Measurements from ENCODE around the gene SH3BP5. TPM values are rescaled to one million over a fixed set of nuclear protein-coding genes. Genes with fewer than 3 reads are reported as not detected.

SH3BP5 gene
- total and polyA plus RNA-seq, 2 donors (not counting 1 experiment from before 2014, with no cell fraction given) = 6.7 to 12.9 TPM

DNA sequence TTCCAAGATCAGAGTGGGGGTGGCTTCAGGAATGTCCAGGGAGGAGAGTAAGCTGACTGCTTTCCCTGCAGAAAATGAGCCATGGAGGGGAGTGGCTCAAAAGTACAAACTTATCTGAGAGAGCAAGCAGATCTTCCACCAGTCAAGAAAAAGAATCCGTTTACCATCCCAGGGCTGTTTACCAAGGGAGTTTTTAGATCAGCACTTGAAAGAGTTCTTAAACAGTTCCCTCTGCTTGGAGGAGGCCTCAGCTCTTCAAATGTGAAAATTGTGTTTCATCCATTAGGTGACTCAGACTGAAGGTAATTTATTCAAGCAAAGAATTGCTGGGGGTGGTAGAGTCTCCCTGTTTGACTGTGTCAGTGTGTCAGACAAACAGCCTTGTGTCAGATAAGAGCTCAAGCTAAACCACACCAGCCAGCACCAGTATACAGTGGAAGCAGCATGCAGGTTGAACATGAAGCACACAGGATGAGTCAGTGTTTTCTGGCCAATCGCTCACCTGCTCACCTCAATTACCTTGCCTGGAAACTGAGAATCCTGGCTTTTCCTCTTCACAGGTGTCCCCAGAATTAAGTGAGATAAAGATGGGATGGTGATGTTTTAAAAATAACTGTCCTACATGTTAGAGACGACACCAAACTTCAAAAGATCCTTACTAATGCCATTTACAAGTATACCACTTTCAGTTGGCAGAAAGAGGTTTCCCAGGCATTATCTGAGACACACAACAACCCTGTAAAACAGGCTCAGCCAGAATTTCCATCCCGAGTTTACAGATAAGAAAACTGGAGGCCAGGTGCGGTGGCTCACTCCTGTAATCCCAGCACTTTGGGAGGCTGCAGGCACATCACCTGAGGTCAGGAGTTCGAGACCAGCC lies 21.7 kb downstream of the SH3BP5 start:
- Histone ChIP-seq H4K20me1 (ENCODE audit: control insufficient read depth, extremely low read depth, insufficient read depth, low read length) (no peaks in the 10 kb centered on the region), H2AFZ (ENCODE audit: low read length) (no peak overlapping the region), H3K36me3 (ENCODE audit: control insufficient read depth, insufficient read depth, low read length) (no peaks in the 10 kb centered on the region), H3K27me3 (ENCODE audit: control insufficient read depth, insufficient read depth, low read length) (no peaks in the 10 kb centered on the region), H3K27ac (ENCODE audit: insufficient read depth, low read length) (no peak overlapping the region), H3K9ac (ENCODE audit: insufficient read depth, low read length) (no peak overlapping the region), H3K79me2 (ENCODE audit: control insufficient read depth, insufficient read depth, low read length) (no peaks in the 10 kb centered on the region), H3K4me2 (ENCODE audit: extremely low read depth, insufficient read depth, low read length) (no peak overlapping the region), H3K9me3 (ENCODE audit: control insufficient read depth, insufficient read depth, low read depth, low read length) (no peaks in the 10 kb centered on the region), H3K4me1 (ENCODE audit: control insufficient read depth, extremely low read depth, insufficient read depth, low read length) (no peaks in the 10 kb centered on the region), H3K4me3 (replicated peaks in 1 of 4; ENCODE audit: control extremely low read depth in 1 of 4, insufficient read depth in 1 of 4, low read depth in 3 of 4, low read length in 4 of 4) (no peak overlapping the region)
- peak in 1 of 2 donors; percentile 86 for DNase-seq (ENCODE audit: low read depth in 2 of 2)
- no peak for TF ChIP-seq CTCF (conservative IDR thresholded peaks at IDR 0.05 in 1 of 2, IDR thresholded peaks at IDR 0.05 in 1 of 2; ENCODE audit: low read depth in 1 of 2, low read length in 2 of 2)
- no peak for TF ChIP-seq EZH2 (IDR thresholded peaks at IDR 0.05; ENCODE audit: low read length, missing control alignments)

DNA sequence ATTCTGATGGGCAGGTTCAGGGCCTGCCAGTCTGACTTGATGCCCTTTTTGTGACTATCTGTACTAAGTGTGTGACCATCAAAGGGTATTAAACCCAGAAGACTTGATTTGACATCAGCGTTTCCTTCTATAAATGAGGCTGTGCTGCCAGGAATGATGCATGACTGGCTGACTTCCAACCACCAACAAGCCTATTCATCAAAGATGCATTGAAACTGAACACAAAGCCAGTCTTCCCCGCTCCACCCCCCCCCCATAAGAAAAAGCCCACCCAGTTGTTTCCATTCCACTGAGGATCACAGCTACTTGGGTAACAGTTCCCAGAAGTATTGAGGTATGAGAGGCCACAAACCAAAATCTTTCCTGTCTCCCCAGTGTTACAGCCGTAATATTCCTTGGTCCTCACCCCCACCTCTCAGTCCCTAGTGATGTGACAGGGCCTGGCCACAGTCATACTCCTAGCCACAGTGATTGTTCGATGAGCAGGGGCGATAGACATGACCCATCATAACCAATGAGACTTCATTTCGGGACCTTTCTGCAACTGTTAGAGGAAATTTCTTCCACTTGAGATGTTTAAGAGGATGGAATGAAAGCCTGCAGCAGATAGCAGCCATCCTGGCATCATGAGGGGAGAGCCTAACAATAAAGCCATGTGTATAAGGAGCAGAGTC lies 22.6 kb downstream of the SH3BP5 start:
- Histone ChIP-seq H3K9me3 (ENCODE audit: control insufficient read depth, insufficient read depth, low read depth, low read length) (no peaks in the 10 kb centered on the region), H4K20me1 (ENCODE audit: control insufficient read depth, extremely low read depth, insufficient read depth, low read length) (no peaks in the 10 kb centered on the region), H3K36me3 (ENCODE audit: control insufficient read depth, insufficient read depth, low read length) (no peaks in the 10 kb centered on the region), H3K9ac (ENCODE audit: insufficient read depth, low read length) (no peak overlapping the region), H3K27ac (ENCODE audit: insufficient read depth, low read length) (no peak overlapping the region), H3K4me1 (ENCODE audit: control insufficient read depth, extremely low read depth, insufficient read depth, low read length) (no peaks in the 10 kb centered on the region), H2AFZ (ENCODE audit: low read length) (no peak overlapping the region), H3K4me3 (replicated peaks in 1 of 4; ENCODE audit: control extremely low read depth in 1 of 4, insufficient read depth in 1 of 4, low read depth in 3 of 4, low read length in 4 of 4) (no peak overlapping the region), H3K27me3 (ENCODE audit: control insufficient read depth, insufficient read depth, low read length) (no peaks in the 10 kb centered on the region), H3K4me2 (ENCODE audit: extremely low read depth, insufficient read depth, low read length) (no peak overlapping the region), H3K79me2 (ENCODE audit: control insufficient read depth, insufficient read depth, low read length) (no peaks in the 10 kb centered on the region)
- DNase-seq (ENCODE audit: low read depth in 2 of 2) = peak in 1 of 2 donors; percentile 56
- TF ChIP-seq EZH2 (IDR thresholded peaks at IDR 0.05; ENCODE audit: low read length, missing control alignments) = no peak
- no peak for TF ChIP-seq CTCF (conservative IDR thresholded peaks at IDR 0.05 in 1 of 2, IDR thresholded peaks at IDR 0.05 in 1 of 2; ENCODE audit: low read depth in 1 of 2, low read length in 2 of 2)

GRCh38 chr3:15307580-15307979 lies 24.8 kb downstream of the SH3BP5 start:
- no peaks in the 10 kb centered on the region for H4K20me1 ChIP-seq (ENCODE audit: control insufficient read depth, extremely low read depth, insufficient read depth, low read length)
- DNase-seq (ENCODE audit: low read depth in 2 of 2) = no peak

More at GRCh38 chr3:15307580-15307979, 24.8 kb downstream of the SH3BP5 start:
- Histone ChIP-seq H3K4me2 (ENCODE audit: extremely low read depth, insufficient read depth, low read length) (no peak overlapping the region), H3K27me3 (ENCODE audit: control insufficient read depth, insufficient read depth, low read length) (no peaks in the 10 kb centered on the region), H3K27ac (ENCODE audit: insufficient read depth, low read length) (no peak overlapping the region), H3K9ac (ENCODE audit: insufficient read depth, low read length) (no peak overlapping the region), H3K4me3 (replicated peaks in 1 of 4; ENCODE audit: control extremely low read depth in 1 of 4, insufficient read depth in 1 of 4, low read depth in 3 of 4, low read length in 4 of 4) (no peak overlapping the region), H3K4me1 (ENCODE audit: control insufficient read depth, extremely low read depth, insufficient read depth, low read length) (no peaks in the 10 kb centered on the region), H3K36me3 (ENCODE audit: control insufficient read depth, insufficient read depth, low read length) (no peaks in the 10 kb centered on the region), H2AFZ (ENCODE audit: low read length) (no peak overlapping the region), H3K9me3 (ENCODE audit: control insufficient read depth, insufficient read depth, low read depth, low read length) (no peaks in the 10 kb centered on the region), H3K79me2 (ENCODE audit: control insufficient read depth, insufficient read depth, low read length) (no peaks in the 10 kb centered on the region)
- no peak for TF ChIP-seq CTCF (conservative IDR thresholded peaks at IDR 0.05 in 1 of 2, IDR thresholded peaks at IDR 0.05 in 1 of 2; ENCODE audit: low read depth in 1 of 2, low read length in 2 of 2)
- no peak for TF ChIP-seq EZH2 (IDR thresholded peaks at IDR 0.05; ENCODE audit: low read length, missing control alignments)

All from fibroblast of lung (primary cell).